A673 (cell line): ENCODE data around the gene CCL21.

Experiments used
- EZH2 ChIP-seq: fragments of 200-600 bp; sonication (generic); IDR thresholded peaks from 2 replicates; pipeline ENCODE4 v1.6.1; 2017; ENCODE audit warnings: borderline replicate concordance, low read depth, mild to moderate bottlenecking, mixed read lengths, antibody characterized with exemption, low read length; ENCODE audit not compliant: poor library complexity, severe bottlenecking
- TF ChIP-seq, protein P1 (sequence below): fragments of 300-800, 200-600 bp; sonication (generic); conservative IDR thresholded peaks from 2 replicates; pipeline ENCODE4 v1.5.1; 2017; ENCODE audit warnings: low read depth, mild to moderate bottlenecking, antibody characterized with exemption, low read length, moderate library complexity, mixed read lengths

DNA sequence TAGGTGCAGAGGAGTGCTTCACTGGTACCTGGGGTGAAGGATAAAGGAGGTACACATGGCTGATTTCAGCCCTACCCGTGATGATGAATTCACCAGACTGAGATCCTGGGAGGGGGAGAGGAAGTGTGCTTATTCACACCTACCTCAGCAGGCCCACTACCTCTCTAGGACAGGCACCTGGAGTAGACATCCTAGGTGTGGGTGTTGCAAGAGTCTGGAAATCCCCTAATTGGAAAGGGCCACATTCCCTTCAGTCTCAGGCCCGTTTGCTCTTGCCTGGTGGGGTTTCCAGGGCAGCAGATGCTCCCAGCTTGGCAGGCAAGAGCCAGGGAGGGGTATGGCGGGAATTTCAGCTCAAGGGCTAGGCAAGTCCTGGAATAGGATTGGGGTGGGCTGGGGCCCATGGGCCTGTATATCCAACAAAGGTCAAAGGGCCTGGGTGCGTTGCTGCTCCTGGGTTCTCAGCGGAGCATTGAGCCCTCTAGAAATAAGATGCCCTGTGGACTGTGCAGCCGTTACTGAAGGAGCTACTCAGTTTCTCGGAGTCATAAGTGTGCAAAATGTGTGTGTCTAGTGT, 5.8 kb upstream of the CCL21 start:
- TF ChIP-seq, protein P1, sequence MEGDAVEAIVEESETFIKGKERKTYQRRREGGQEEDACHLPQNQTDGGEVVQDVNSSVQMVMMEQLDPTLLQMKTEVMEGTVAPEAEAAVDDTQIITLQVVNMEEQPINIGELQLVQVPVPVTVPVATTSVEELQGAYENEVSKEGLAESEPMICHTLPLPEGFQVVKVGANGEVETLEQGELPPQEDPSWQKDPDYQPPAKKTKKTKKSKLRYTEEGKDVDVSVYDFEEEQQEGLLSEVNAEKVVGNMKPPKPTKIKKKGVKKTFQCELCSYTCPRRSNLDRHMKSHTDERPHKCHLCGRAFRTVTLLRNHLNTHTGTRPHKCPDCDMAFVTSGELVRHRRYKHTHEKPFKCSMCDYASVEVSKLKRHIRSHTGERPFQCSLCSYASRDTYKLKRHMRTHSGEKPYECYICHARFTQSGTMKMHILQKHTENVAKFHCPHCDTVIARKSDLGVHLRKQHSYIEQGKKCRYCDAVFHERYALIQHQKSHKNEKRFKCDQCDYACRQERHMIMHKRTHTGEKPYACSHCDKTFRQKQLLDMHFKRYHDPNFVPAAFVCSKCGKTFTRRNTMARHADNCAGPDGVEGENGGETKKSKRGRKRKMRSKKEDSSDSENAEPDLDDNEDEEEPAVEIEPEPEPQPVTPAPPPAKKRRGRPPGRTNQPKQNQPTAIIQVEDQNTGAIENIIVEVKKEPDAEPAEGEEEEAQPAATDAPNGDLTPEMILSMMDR: no peak
- no peak for TF ChIP-seq EZH2
